ENCODE measurements around the gene CDCA4.
"Not testable (repeated sequence)": the region's sequence is repeated elsewhere in the genome, so short reads cannot be mapped to it uniquely, and the experiment has no call there.

CDCA4 gene

DNA sequence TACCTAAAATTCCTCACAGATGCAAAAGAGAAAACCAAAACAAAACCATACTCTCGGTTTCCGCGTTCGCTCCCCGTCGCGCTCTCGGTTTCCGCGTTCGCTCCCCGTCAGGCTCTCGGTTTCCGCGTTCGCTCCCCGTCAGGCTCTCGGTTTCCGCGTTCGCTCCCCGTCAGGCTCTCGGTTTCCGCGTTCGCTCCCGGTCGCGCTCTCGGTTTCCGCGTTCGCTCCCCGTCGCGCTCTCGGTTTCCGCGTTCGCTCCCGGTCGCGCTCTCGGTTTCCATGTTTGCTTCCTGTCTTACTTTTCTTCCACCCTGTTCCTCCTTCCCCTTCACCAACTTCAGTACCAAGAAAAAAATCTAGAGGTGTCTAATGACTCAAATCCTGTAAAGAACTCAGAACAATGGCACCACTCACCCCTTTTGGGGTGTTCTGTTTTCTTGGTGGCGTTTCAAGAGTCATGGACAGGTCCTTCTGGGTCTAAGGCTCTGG, 12.6 kb upstream of the CDCA4 start:
- DNase-seq (ENCODE audit: low read depth): not testable (repeated sequence)

- DNase-seq (ENCODE audit: low read depth): not testable (repeated sequence)
These were observed 11.6 kb upstream of the CDCA4 start for GRCh38 chr14:105032451-105032901.

DNA sequence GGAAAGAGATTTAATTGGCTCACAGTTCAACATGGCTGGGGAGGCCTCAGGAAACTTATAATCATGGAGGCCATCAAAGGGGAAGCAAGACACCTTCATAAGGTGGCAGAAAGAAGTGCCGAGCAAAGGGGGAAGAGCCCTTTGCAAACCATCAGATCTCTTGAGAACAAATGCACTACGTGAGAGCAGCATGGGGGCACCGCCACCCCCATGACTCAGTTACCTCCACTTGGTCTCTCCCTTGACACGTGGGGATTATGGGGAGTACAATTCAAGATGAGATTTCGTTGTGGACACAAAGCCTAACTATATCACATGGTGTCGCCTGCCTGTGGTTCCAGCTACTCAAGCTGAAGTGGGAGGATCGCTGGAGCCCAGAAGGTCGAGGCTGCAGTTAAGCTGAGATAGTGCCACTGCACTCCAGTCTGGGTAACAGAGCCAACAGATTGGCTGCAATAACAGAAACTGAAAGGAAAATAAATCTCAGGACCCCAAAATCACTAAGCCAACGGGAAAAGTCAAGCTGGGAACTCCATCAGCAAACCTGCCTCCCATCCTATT, 10.0 kb upstream of the CDCA4 start:
- no peak for DNase-seq (ENCODE audit: low read depth)

GRCh38 chr14:105030194-105030593, 9.3 kb upstream of the CDCA4 start:
- DNase-seq (ENCODE audit: low read depth): no peak

DNA sequence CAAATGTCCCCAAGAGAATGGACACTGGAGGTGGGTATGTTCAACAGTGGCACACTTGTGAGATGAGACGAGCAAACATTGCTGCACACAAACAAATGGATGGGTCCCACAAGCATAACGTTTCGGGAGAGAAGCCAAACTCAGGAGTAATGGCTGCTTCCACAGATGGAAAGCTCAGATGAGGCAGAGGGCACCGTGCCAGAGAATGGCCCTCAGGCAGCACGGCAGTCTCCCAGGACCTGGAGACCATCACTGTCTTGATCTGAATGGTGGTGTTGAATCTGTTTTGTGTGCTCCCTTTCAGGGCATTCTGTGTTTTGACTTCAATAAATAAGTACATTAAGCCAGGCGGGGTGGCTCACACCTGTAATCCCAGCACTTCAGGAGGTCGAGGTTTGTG, 8.5 kb upstream of the CDCA4 start:
- no peak for DNase-seq (ENCODE audit: low read depth)

- DNase-seq (ENCODE audit: low read depth): no peak
These were observed 7.5 kb upstream of the CDCA4 start for GRCh38 chr14:105028251-105028927.

GRCh38 chr14:105027718-105028117, 6.8 kb upstream of the CDCA4 start:
- DNase-seq (ENCODE audit: low read depth): not testable (repeated sequence)

DNA sequence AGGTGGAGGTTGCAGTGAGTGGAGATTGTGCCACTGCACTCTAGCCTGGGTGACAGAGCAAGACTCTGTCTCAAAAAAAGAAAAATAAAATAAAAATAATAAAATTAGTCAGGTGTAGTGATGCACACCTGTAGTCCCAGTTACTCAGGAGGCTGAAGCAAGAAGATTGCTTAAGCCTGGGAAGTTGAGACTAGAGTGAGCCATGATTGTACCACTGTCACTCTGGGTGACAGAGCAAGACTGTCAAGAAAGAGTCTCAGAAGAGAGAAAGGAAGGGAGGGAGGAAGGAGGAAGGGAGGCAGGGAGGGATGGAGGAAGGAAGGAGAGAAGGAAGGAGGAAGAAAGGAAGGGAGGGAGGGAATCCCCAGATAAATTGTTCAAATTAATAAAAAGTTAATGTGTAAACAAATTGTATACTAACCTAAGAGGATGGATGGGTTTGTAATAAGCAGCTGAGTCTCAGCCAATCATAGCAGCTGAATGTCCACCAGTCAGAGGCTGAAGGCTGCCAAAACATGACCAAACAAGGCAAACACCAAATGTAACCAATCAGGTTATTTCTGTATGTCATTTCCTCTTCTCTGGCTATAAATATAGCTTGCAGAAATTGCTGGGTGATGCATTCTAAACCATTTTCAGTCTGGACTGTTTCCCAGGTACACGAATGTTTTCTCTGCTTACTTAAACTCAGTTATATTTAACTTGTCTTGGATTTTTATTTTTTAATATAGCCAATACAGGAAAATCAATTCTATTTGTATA, 6.1 kb upstream of the CDCA4 start:
- DNase-seq (ENCODE audit: low read depth): no peak

DNA sequence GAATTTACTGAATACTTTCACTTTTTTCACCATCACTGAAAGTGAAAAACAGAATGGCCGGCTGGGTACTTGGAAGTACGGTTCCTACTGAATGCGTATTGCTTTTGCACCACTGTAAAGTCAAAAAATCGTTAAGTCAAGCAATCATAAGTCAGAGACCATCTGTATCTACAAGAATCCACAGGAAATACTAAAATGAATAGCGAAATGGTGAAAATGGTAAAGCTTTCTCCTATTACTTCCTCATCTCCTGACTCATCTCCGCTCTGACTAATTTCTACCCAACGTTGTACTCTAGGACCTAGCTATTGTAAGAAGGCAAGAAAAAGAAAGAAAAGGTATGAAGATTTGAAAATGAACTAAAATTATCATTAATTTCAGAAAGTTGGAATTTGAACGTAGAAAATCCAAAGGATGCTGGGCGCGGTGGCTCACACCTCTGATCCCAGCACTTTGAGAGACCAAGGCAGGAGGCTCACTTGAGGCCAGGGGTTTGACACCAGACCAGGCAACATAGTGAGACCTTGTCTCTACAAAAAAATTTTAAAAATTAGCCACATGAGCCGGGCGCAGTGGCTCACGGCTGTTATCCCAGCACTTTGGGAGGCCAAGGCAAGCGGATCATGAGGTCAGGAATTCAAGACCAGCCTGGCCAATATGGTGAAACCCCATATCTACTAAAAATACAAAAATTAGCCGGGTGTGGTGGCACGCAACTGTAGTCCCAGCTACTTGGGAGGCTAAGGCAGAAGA, 5.3 kb upstream of the CDCA4 start:
- no peak for DNase-seq (ENCODE audit: low read depth)

GRCh38 chr14:105025429-105025828, 4.5 kb upstream of the CDCA4 start:
- no peak for DNase-seq (ENCODE audit: low read depth)

- no peak for DNase-seq (ENCODE audit: low read depth)
These were observed 3.1 kb upstream of the CDCA4 start for GRCh38 chr14:105023791-105024480.

GRCh38 chr14:105023144-105023543, 2.3 kb upstream of the CDCA4 start:
- DNase-seq (ENCODE audit: low read depth): no peak

DNA sequence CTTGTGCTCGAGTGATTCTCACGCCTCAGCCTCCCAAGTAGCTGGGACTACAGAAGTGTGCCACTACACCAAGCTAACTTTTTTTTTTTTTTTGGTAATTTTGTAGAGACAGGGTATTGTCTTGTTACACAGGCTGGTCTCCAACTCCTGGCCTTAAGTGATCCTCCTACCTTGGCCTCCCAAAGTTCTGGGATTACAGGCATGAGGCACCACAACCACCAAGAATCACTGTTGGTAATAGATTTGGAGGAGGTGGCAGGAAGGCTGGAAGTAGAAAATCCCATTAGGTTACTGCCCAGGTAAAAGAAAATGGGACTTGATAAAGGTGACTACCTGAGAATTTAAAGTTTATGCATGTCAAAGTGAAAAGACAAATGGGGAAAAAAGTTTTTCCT, 1.4 kb upstream of the CDCA4 start:
- DNase-seq (ENCODE audit: low read depth): no peak

DNA sequence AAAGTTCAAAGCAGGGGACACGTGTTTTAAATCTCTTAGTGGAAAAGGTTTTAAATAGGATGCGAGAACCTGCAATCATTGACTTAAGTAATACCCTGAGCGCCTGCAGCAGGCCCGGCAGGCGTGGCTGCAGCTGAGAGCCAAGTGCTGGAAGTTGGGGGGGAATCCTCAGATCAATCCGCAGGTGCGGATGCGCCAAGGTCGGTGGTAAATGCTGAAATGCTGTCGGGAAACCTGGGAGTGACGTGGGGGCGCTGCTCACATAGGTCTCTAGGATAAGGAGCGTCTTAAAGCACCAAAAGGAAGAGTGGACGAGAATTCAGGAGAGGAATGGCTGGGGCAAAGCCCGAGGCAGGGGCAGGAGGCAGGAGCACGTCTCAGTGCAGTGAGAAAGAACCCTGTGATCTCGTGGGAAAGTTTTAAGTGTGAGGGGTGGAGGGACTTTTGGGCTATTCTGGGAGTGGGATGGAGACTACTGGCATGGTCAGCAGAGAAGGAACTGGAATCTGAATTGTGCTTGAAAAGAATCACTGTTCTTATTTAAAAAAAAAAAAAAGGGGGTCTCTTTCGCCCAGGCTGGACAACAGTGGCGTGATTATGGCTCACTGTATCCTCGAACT, 883 bp upstream of the CDCA4 start:
- DNase-seq (ENCODE audit: low read depth): no peak

- DNase-seq (ENCODE audit: low read depth): peak; percentile 53
These were observed 745 bp downstream of the CDCA4 start for GRCh38 chr14:105019861-105020814.

- DNase-seq (ENCODE audit: low read depth): no peak
These were observed 2.5 kb downstream of the CDCA4 start for GRCh38 chr14:105018414-105018813.

DNA sequence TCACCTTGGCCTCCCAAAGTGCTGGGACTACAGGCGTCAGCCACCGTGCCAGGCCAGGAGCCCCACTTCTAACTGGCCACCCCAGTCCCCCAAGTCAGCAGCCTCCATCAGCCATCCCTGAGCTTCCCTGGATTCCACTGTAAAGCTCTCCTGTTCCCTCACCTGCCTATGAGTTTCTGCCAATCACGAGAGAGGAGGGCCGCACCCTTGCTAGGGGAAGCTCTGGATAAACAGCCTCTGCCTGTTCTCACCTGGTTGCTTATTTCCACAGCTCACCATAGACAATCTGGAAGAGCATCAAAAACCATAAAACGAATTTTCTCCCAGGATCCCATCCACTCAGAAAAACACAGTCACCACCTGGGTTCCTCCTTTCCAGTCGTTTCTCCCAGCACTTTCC, 5.0 kb downstream of the CDCA4 start:
- DNase-seq (ENCODE audit: low read depth): no peak

DNA sequence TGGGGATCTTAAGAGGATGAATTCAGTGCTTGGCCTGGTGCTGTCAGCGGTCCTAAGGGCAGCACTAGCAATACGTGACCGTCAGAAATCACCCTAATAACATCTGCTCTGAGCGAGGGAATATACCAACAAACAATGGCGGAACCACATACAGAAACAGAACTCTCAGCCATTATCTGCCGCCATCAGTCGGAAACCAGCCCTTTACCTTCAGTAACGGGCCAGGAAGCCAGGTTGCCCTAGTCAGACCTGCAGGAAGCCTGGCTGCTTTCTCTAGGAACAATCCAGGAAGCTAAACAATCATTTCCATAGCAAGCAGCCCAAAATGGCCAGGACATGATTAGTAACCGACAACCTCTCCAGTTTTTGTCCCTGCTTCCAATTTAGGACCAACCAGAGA, 5.6 kb downstream of the CDCA4 start:
- DNase-seq (ENCODE audit: low read depth): no peak

DNA sequence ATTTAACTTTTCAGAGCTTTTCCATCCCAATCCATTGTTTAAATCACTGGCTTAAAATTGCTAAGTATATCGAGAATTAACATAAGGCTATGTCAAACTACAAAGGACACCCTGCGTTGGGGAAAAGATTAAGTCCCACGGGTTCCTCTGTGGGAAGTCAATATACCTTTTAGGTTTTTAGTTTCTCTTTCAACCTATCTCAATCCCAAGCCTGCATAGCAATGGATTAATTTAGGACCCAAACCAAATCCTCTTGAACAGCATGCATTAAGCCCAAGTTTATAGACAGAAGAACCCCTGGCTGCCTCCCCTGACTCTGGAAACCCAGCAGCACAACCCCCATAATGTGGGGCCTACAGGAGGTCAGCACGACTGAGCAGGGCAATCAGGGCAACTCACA, 6.3 kb downstream of the CDCA4 start:
- no peak for DNase-seq (ENCODE audit: low read depth)

DNA sequence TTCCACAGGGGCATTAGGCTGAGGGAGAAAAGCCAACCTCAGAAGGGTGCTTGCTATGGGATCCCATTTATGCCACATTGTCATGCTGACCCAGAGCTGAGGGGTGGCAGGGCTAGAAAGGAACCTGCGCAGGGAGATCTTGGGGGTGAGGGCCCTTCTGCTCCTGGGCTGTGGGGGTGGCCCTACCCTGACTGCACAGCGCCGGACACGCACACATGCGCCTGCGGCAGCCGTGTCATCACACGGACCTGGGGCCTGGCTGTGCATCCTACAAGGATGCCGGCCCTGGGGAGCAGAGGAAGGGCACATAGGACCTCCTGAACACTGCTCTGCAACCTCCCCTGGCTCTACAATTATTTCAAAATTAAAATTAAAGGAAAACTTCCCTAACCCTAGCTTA, 6.9 kb downstream of the CDCA4 start:
- DNase-seq (ENCODE audit: low read depth): no peak
